ENCODE results near the gene MYRF. TPM values are rescaled to one million over a fixed set of nuclear protein-coding genes. Genes with fewer than 3 reads are reported as not detected.

MYRF gene
- total RNA-seq, 4 donors from 2014 or later: 0.09 to 0.95 (median 0.22) TPM; not detected in 1

- WGBS, 2 donors: 54 to 89% methylated on average over 3 to 10 of the region's 20 CpGs
- Histone ChIP-seq H3K9me3 (no peaks in the 10 kb centered on the region), H3K27ac (no peak overlapping the region), H3K27me3 (peaks cover 0 to 13% (median 0%) of the 10 kb centered on the region in 4 donors), H3K4me1 (no peaks in the 10 kb centered on the region), H3K36me3 (no peaks in the 10 kb centered on the region), H3K4me3 (no peak overlapping the region)
- no peak for DNase-seq
- no peak for TF ChIP-seq CTCF (IDR thresholded peaks at IDR 0.05)
- no peak for TF ChIP-seq POLR2A (IDR thresholded peaks at IDR 0.05)
- intact Hi-C loops (cut with DNase I): no loop called here
Measured at GRCh38 chr11:61769946-61770683, 17.7 kb downstream of the MYRF start.

- H3K9me3 ChIP-seq: no peaks in the 10 kb centered on the region
- TF ChIP-seq POLR2A (IDR thresholded peaks at IDR 0.05) (no peak), CTCF (IDR thresholded peaks at IDR 0.05) (no peak)
- H3K27me3 ChIP-seq: peaks cover 0 to 10% (median 0%) of the 10 kb centered on the region in 4 donors
- DNase-seq: no peak
- no peak overlapping the region for H3K27ac ChIP-seq
- no peaks in the 10 kb centered on the region for H3K4me1 ChIP-seq
- intact Hi-C loops (cut with DNase I): no loop called here
- no peaks in the 10 kb centered on the region for H3K36me3 ChIP-seq
- 75 to 79% methylated on average over 6 to 10 of the region's 15 CpGs for WGBS, 2 donors
- no peak overlapping the region for H3K4me3 ChIP-seq
Measured at GRCh38 chr11:61771195-61771894, 18.9 kb downstream of the MYRF start.

- Histone ChIP-seq H3K36me3 (no peaks in the 10 kb centered on the region), H3K9me3 (no peaks in the 10 kb centered on the region), H3K27ac (no peak overlapping the region), H3K4me3 (no peak overlapping the region), H3K27me3 (peaks cover 0 to 10% (median 0%) of the 10 kb centered on the region in 4 donors), H3K4me1 (peaks cover 1 to 5% (median 2%) of the 10 kb centered on the region in 3 donors)
- DNase-seq: no peak
- intact Hi-C loops (cut with DNase I): no loop called here
- no CpG with 5 or more reads among the region's 7 CpGs for WGBS, 2 donors
- TF ChIP-seq POLR2A (IDR thresholded peaks at IDR 0.05) (no peak), CTCF (IDR thresholded peaks at IDR 0.05) (no peak)
Measured at GRCh38 chr11:61771985-61772455, 19.6 kb downstream of the MYRF start.

- 50 to 71% methylated on average over 4 to 5 of the region's 10 CpGs for WGBS, 2 donors
- intact Hi-C loops (cut with DNase I): no loop called here
- Histone ChIP-seq H3K9me3 (no peaks in the 10 kb centered on the region), H3K4me3 (no peak overlapping the region), H3K27ac (no peak overlapping the region), H3K36me3 (no peaks in the 10 kb centered on the region), H3K4me1 (peaks cover 9 to 14% (median 9%) of the 10 kb centered on the region in 3 donors), H3K27me3 (peaks cover 0 to 10% (median 0%) of the 10 kb centered on the region in 4 donors)
- no peak for DNase-seq
- TF ChIP-seq CTCF (IDR thresholded peaks at IDR 0.05) (no peak), POLR2A (IDR thresholded peaks at IDR 0.05) (no peak)
Measured at GRCh38 chr11:61773356-61773755, 20.9 kb downstream of the MYRF start.

- no peak for DNase-seq
- no peak for TF ChIP-seq CTCF (IDR thresholded peaks at IDR 0.05)
- TF ChIP-seq POLR2A (IDR thresholded peaks at IDR 0.05): no peak
- Histone ChIP-seq H3K4me1 (peaks cover 9 to 14% (median 9%) of the 10 kb centered on the region in 3 donors), H3K4me3 (no peak overlapping the region), H3K9me3 (no peaks in the 10 kb centered on the region), H3K27me3 (peaks cover 0 to 10% (median 0%) of the 10 kb centered on the region in 4 donors), H3K27ac (no peak overlapping the region), H3K36me3 (no peaks in the 10 kb centered on the region)
- intact Hi-C loops (cut with DNase I): no loop called here
- 47 to 75% methylated on average over 2 to 7 of the region's 18 CpGs for WGBS, 2 donors
Measured at GRCh38 chr11:61773809-61774208, 21.4 kb downstream of the MYRF start.
